ENCODE results near the gene TENT5C.

TENT5C gene

DNA sequence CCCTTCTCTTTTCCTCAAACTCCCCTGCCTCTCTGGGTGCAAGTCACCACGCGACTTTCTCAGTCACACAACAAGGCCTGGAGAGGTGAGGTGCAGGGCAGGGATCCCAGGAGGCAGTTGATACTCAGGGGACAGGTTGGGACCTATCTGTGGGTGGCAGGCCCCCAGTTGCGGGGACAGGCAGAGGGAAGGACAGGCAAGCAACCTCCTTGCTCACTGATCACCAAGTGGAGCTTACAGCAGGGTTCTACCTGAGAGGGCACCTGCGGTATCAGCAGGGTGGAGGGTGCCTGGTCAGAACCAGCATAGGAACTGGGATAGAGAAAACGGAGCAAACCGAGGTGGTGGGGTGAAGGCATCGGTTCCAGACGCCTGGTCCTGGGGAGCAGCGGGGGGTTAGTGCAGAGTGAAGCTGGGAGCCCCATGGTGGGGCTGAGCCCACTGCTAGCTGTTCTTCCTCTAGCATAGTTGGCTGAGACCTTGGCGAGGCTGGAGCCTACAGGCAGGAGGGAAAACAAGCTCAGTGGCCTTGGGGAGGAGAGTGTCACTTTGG, 24.4 kb upstream of the TENT5C start:
- no peak overlapping the region for H3K4me3 ChIP-seq (ENCODE audit: low read depth, low read length)
- H3K4me1 ChIP-seq (ENCODE audit: control insufficient read depth, insufficient read depth, low read length, unreplicated experiment): no peaks in the 10 kb centered on the region
- no peak overlapping the region for H3K27ac ChIP-seq (ENCODE audit: low read depth, low read length)
- no peaks in the 10 kb centered on the region for H3K79me2 ChIP-seq (ENCODE audit: control insufficient read depth, insufficient read depth, low read length, unreplicated experiment)
- H3K36me3 ChIP-seq (ENCODE audit: insufficient read depth, low read length): no peaks in the 10 kb centered on the region
- H3K27me3 ChIP-seq (ENCODE audit: insufficient read depth, low read length): peaks cover 5% of the 10 kb centered on the region; the same call in 1 of the 2 replicates
- H2AFZ ChIP-seq (ENCODE audit: low read length, unreplicated experiment): no peak overlapping the region

DNA sequence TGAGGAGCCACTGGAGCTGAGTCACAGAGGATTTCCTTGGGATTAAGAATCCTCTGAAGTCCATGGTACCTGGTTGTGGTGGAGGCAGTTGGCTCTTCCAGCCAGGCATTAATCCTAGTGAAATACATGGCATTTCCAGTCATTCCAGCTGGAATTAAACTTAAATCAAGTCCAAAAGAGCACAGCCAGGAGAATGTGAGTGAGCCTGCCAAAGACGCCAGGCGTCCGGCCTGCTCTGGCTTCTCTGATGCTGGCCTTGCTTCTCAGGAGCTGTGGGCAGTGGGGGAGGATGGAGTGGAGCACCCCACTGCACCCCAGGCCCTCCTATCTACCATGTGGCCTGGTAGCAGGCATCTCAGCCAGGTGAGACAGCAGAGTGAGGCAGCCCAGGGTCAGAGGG, 23.4 kb upstream of the TENT5C start:
- Histone ChIP-seq H2AFZ (ENCODE audit: low read length, unreplicated experiment) (no peak overlapping the region), H3K27me3 (ENCODE audit: insufficient read depth, low read length) (peaks cover 5% of the 10 kb centered on the region; the same call in 1 of the 2 replicates), H3K4me3 (ENCODE audit: low read depth, low read length) (no peak overlapping the region), H3K4me1 (ENCODE audit: control insufficient read depth, insufficient read depth, low read length, unreplicated experiment) (no peaks in the 10 kb centered on the region), H3K79me2 (ENCODE audit: control insufficient read depth, insufficient read depth, low read length, unreplicated experiment) (no peaks in the 10 kb centered on the region), H3K27ac (ENCODE audit: low read depth, low read length) (no peak overlapping the region), H3K36me3 (ENCODE audit: insufficient read depth, low read length) (no peaks in the 10 kb centered on the region)

DNA sequence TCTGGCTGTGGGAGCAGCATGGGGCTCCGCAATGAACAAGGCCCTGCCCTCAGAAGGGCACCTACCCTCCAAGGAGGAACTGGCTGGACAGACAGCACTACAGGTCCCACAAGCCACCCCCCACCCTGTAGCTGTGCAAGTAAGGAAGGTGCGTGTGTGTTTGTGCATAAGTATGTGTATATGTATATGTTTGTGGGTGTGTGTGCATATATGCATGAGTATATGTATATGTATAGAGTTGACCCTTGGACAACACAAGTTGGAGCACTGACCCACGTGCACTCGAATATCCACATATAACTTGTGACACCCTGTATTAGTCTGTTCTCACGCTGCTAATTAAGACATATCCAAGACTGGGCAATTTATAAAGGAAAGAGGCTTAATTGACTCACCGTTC, 22.6 kb upstream of the TENT5C start:
- Histone ChIP-seq H3K27ac (ENCODE audit: low read depth, low read length) (no peak overlapping the region), H2AFZ (ENCODE audit: low read length, unreplicated experiment) (no peak overlapping the region), H3K36me3 (ENCODE audit: insufficient read depth, low read length) (no peaks in the 10 kb centered on the region), H3K27me3 (ENCODE audit: insufficient read depth, low read length) (peaks cover 5% of the 10 kb centered on the region; the same call in 1 of the 2 replicates), H3K4me3 (ENCODE audit: low read depth, low read length) (no peak overlapping the region), H3K79me2 (ENCODE audit: control insufficient read depth, insufficient read depth, low read length, unreplicated experiment) (no peaks in the 10 kb centered on the region), H3K4me1 (ENCODE audit: control insufficient read depth, insufficient read depth, low read length, unreplicated experiment) (no peaks in the 10 kb centered on the region)

DNA sequence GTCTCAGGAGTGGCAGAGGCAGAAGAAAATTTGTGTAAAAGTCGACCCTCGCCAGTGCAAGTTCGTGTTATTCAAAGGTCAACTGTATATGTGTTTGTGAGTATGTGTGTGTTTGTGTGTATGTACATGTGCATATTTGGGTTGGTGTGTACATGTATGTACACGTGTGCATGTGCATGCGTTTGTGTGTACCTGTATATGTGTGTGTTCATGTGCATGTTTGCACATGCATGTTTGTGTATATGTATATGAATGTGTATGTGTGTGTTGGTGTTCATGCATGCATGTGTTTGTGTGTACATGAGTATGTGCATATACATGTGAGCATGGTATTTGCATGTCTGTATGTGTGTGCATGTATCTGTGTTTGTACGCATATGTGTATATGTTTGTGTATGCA, 21.7 kb upstream of the TENT5C start:
- Histone ChIP-seq H3K79me2 (ENCODE audit: control insufficient read depth, insufficient read depth, low read length, unreplicated experiment) (no peaks in the 10 kb centered on the region), H3K36me3 (ENCODE audit: insufficient read depth, low read length) (no peaks in the 10 kb centered on the region), H3K4me3 (ENCODE audit: low read depth, low read length) (no peak overlapping the region), H3K27me3 (ENCODE audit: insufficient read depth, low read length) (peaks cover 8% of the 10 kb centered on the region; the same call in 1 of the 2 replicates), H3K4me1 (ENCODE audit: control insufficient read depth, insufficient read depth, low read length, unreplicated experiment) (no peaks in the 10 kb centered on the region), H3K27ac (ENCODE audit: low read depth, low read length) (no peak overlapping the region), H2AFZ (ENCODE audit: low read length, unreplicated experiment) (no peak overlapping the region)

GRCh38 chr1:117585086-117585485, 20.8 kb upstream of the TENT5C start:
- H3K4me1 ChIP-seq (ENCODE audit: control insufficient read depth, insufficient read depth, low read length, unreplicated experiment): no peaks in the 10 kb centered on the region
- peaks cover 14% of the 10 kb centered on the region for H3K27me3 ChIP-seq (ENCODE audit: insufficient read depth, low read length)
- no peak overlapping the region for H3K27ac ChIP-seq (ENCODE audit: low read depth, low read length)
- no peak overlapping the region for H3K4me3 ChIP-seq (ENCODE audit: low read depth, low read length)
- H3K36me3 ChIP-seq (ENCODE audit: insufficient read depth, low read length): no peaks in the 10 kb centered on the region
- no peaks in the 10 kb centered on the region for H3K79me2 ChIP-seq (ENCODE audit: control insufficient read depth, insufficient read depth, low read length, unreplicated experiment)
- no peak overlapping the region for H2AFZ ChIP-seq (ENCODE audit: low read length, unreplicated experiment)

DNA sequence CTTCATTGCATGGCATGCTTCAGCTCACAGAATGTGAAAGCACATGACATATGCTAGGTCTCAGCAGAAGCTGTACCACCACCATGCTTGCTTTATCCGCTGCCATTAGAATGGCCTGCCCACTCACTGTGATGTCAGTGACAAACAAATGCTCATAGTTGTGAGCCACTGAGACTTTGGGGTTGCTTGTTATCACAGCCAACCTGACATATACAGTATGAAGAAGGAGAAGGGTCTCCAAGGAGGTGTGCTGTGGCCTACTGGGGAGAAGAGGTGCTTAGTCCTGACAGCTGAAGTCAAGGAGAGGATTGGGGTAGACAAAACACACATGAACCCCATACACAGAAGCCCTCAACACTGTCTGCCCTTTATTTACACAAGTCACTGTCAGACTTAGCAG, 19.5 kb upstream of the TENT5C start:
- Histone ChIP-seq H3K27me3 (ENCODE audit: insufficient read depth, low read length) (peaks cover 19% of the 10 kb centered on the region), H3K4me3 (ENCODE audit: low read depth, low read length) (no peak overlapping the region), H3K27ac (ENCODE audit: low read depth, low read length) (no peak overlapping the region), H2AFZ (ENCODE audit: low read length, unreplicated experiment) (no peak overlapping the region), H3K4me1 (ENCODE audit: control insufficient read depth, insufficient read depth, low read length, unreplicated experiment) (no peaks in the 10 kb centered on the region), H3K36me3 (ENCODE audit: insufficient read depth, low read length) (no peaks in the 10 kb centered on the region), H3K79me2 (ENCODE audit: control insufficient read depth, insufficient read depth, low read length, unreplicated experiment) (no peaks in the 10 kb centered on the region)

- H3K4me3 ChIP-seq (ENCODE audit: low read depth, low read length): no peak overlapping the region
- no peaks in the 10 kb centered on the region for H3K36me3 ChIP-seq (ENCODE audit: insufficient read depth, low read length)
- no peaks in the 10 kb centered on the region for H3K4me1 ChIP-seq (ENCODE audit: control insufficient read depth, insufficient read depth, low read length, unreplicated experiment)
- no peak overlapping the region for H2AFZ ChIP-seq (ENCODE audit: low read length, unreplicated experiment)
- no peak overlapping the region for H3K27ac ChIP-seq (ENCODE audit: low read depth, low read length)
- H3K27me3 ChIP-seq (ENCODE audit: insufficient read depth, low read length): peaks cover 22% of the 10 kb centered on the region
- H3K79me2 ChIP-seq (ENCODE audit: control insufficient read depth, insufficient read depth, low read length, unreplicated experiment): no peaks in the 10 kb centered on the region
Measured at GRCh38 chr1:117586747-117587498, 18.9 kb upstream of the TENT5C start.

GRCh38 chr1:117587499-117588356, 18.1 kb upstream of the TENT5C start:
- Histone ChIP-seq H3K4me1 (ENCODE audit: control insufficient read depth, insufficient read depth, low read length, unreplicated experiment) (no peaks in the 10 kb centered on the region), H3K79me2 (ENCODE audit: control insufficient read depth, insufficient read depth, low read length, unreplicated experiment) (no peaks in the 10 kb centered on the region), H2AFZ (ENCODE audit: low read length, unreplicated experiment) (no peak overlapping the region), H3K27ac (ENCODE audit: low read depth, low read length) (no peak overlapping the region), H3K36me3 (ENCODE audit: insufficient read depth, low read length) (no peaks in the 10 kb centered on the region), H3K27me3 (ENCODE audit: insufficient read depth, low read length) (peaks cover 30% of the 10 kb centered on the region), H3K4me3 (ENCODE audit: low read depth, low read length) (no peak overlapping the region)

- no peak overlapping the region for H2AFZ ChIP-seq (ENCODE audit: low read length, unreplicated experiment)
- no peak overlapping the region for H3K4me3 ChIP-seq (ENCODE audit: low read depth, low read length)
- H3K27ac ChIP-seq (ENCODE audit: low read depth, low read length): no peak overlapping the region
- no peaks in the 10 kb centered on the region for H3K4me1 ChIP-seq (ENCODE audit: control insufficient read depth, insufficient read depth, low read length, unreplicated experiment)
- H3K36me3 ChIP-seq (ENCODE audit: insufficient read depth, low read length): no peaks in the 10 kb centered on the region
- H3K79me2 ChIP-seq (ENCODE audit: control insufficient read depth, insufficient read depth, low read length, unreplicated experiment): no peaks in the 10 kb centered on the region
- peaks cover 28% of the 10 kb centered on the region for H3K27me3 ChIP-seq (ENCODE audit: insufficient read depth, low read length)
Measured at GRCh38 chr1:117589544-117589943, 16.3 kb upstream of the TENT5C start.

GRCh38 chr1:117590273-117590925, 15.4 kb upstream of the TENT5C start:
- no peaks in the 10 kb centered on the region for H3K4me1 ChIP-seq (ENCODE audit: control insufficient read depth, insufficient read depth, low read length, unreplicated experiment)
- H3K27me3 ChIP-seq (ENCODE audit: insufficient read depth, low read length): peaks cover 28% of the 10 kb centered on the region
- H3K27ac ChIP-seq (ENCODE audit: low read depth, low read length): no peak overlapping the region
- no peak overlapping the region for H3K4me3 ChIP-seq (ENCODE audit: low read depth, low read length)
- H3K36me3 ChIP-seq (ENCODE audit: insufficient read depth, low read length): no peaks in the 10 kb centered on the region
- no peaks in the 10 kb centered on the region for H3K79me2 ChIP-seq (ENCODE audit: control insufficient read depth, insufficient read depth, low read length, unreplicated experiment)
- H2AFZ ChIP-seq (ENCODE audit: low read length, unreplicated experiment): no peak overlapping the region
